CD4-positive, alpha-beta T cell treated with Interleukin-17A for 4 hours (primary cell): ENCODE measurements around the gene CUEDC2.
A peak's percentile ranks its signal among the peaks of the same experiment; 100 is the strongest.

Experiments
- DNase-seq: peaks from one replicate; pipeline ENCODE4 v3.0.0-alpha.2; 2020; ENCODE audit warnings: mixed read lengths

Gene CUEDC2

GRCh38 chr10:102424145-102424544, 8.2 kb downstream of the CUEDC2 start:
- no peak for DNase-seq

GRCh38 chr10:102423372-102423968, 8.9 kb downstream of the CUEDC2 start:
- DNase-seq = no peak

- DNase-seq = peak; percentile 65
These were observed 9.7 kb downstream of the CUEDC2 start for GRCh38 chr10:102422545-102423129.

- no peak for DNase-seq
These were observed 10.4 kb downstream of the CUEDC2 start for GRCh38 chr10:102421757-102422512.

GRCh38 chr10:102421507-102421756, 10.9 kb downstream of the CUEDC2 start:
- DNase-seq = no peak

- peak; percentile 97 for DNase-seq
These were observed 11.5 kb downstream of the CUEDC2 start, which contains the start of gene FBXL15 for GRCh38 chr10:102420714-102421506. Gene FBXL15 (plus strand): TSS chr10:102420836. CDS start chr10:102421130, 294 bp downstream.

- no peak for DNase-seq
These were observed 12.1 kb downstream of the CUEDC2 start for GRCh38 chr10:102420181-102420713.

GRCh38 chr10:102419269-102420180, 12.8 kb downstream of the CUEDC2 start:
- peak; percentile 77 for DNase-seq

GRCh38 chr10:102418622-102419268, 13.6 kb downstream of the CUEDC2 start, which contains the start of gene PSD:
Gene PSD (minus strand): TSS chr10:102418785. CDS start chr10:102417038, 1,747 bp downstream.
- no peak for DNase-seq

- DNase-seq = no peak
These were observed 15.7 kb downstream of the CUEDC2 start for GRCh38 chr10:102416695-102417094.

GRCh38 chr10:102416283-102416682, 16.1 kb downstream of the CUEDC2 start:
- DNase-seq = no peak

GRCh38 chr10:102414749-102415148, 17.6 kb downstream of the CUEDC2 start:
- no peak for DNase-seq

GRCh38 chr10:102413806-102414561, 18.4 kb downstream of the CUEDC2 start:
- no peak for DNase-seq

GRCh38 chr10:102413053-102413705, 19.2 kb downstream of the CUEDC2 start:
- peak; percentile 56 for DNase-seq

GRCh38 chr10:102412293-102412692, 20.1 kb downstream of the CUEDC2 start:
- no peak for DNase-seq

GRCh38 chr10:102411341-102412255, 20.8 kb downstream of the CUEDC2 start:
- no peak for DNase-seq

- peak; percentile 83 for DNase-seq
These were observed 21.8 kb downstream of the CUEDC2 start for GRCh38 chr10:102410429-102411073.
